ENCODE data around the gene FBXO9. TPM values are rescaled to one million over a fixed set of nuclear protein-coding genes. Genes with fewer than 3 reads are reported as not detected.

FBXO9 gene
- total and polyA plus RNA-seq, 2 of the 8 experiments (the other 6 are each of a cell fraction or from before 2014, with no cell fraction given) = 41.3 to 50.9 TPM

DNA sequence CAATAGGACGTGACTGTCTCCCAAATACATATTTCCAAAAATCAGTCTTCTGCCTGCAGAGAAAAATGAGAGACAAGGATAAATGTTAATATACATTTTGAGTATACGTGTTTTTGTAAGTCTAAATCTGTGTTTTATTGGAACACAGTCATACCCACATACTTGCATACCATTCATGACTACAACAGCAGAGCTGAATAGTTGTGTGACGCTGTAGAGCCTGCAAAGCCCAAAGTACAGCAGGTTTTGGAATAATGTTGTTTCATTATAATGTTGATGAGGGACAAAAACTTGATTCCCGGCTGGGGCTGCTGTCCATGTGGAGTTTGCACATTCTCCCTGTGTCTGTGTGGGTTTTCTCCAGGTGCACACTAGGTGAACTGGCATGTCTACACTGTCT lies 23.8 kb upstream of the FBXO9 start:
- Histone ChIP-seq H3K23ac (ENCODE audit: insufficient read length) (no peak overlapping the region), H3K14ac (ENCODE audit: insufficient read length) (no peak overlapping the region), H3K23me2 (ENCODE audit: low read depth, low read length) (no peaks in the 10 kb centered on the region), H3K36me3 (ENCODE audit: control insufficient read depth in 2 of 4, insufficient read depth in 4 of 4, low read length in 3 of 4) (peaks cover 0 to 15% (median 5%) of the 10 kb centered on the region in 4 experiments; a peak in 5 of 8 replicates), H2BK15ac (ENCODE audit: low read length) (no peak overlapping the region), H2BK5ac (ENCODE audit: low read depth, low read length) (no peak overlapping the region), H2BK20ac (ENCODE audit: low read length) (no peak overlapping the region), H3K9ac (replicated peaks in 1 of 4; ENCODE audit: extremely low read depth in 1 of 4, low read depth in 3 of 4, low read length in 3 of 4) (no peak overlapping the region), H3K27ac (ENCODE audit: low read depth, low read length) (no peak overlapping the region), H4K8ac (ENCODE audit: extremely low read depth, insufficient read depth, low read length) (no peak overlapping the region), H3K56ac (replicated peaks; ENCODE audit: insufficient read length, low read depth, low read length) (no peak overlapping the region), H3K79me2 (ENCODE audit: control insufficient read depth in 1 of 2, insufficient read depth in 2 of 2, low read length in 2 of 2) (no peaks in the 10 kb centered on the region), H3K4me1 (replicated peaks in 1 of 4; ENCODE audit: control insufficient read depth in 3 of 4, insufficient read depth in 4 of 4, low read length in 3 of 4) (peaks cover 0 to 9% (median 5%) of the 10 kb centered on the region in 4 experiments; a peak in 4 of 7 replicates), H3K4ac (replicated peaks; ENCODE audit: insufficient read length, low read depth, low read length) (no peak overlapping the region), H3K27me3 (replicated peaks in 1 of 4; ENCODE audit: control insufficient read depth in 3 of 4, extremely low read depth in 1 of 4, insufficient read depth in 3 of 4, low read length in 3 of 4) (no peaks in the 10 kb centered on the region), H3K9me3 (ENCODE audit: insufficient read depth in 2 of 2, low read depth in 1 of 2, low read length in 1 of 2) (no peaks in the 10 kb centered on the region), H4K5ac (ENCODE audit: insufficient read length, low read depth, low read length) (no peak overlapping the region), H2BK12ac (ENCODE audit: low read depth, low read length) (no peak overlapping the region), H2BK120ac (replicated peaks; ENCODE audit: low read depth, low read length) (no peak overlapping the region), H2AFZ (ENCODE audit: low read length) (no peak overlapping the region), H3K79me1 (ENCODE audit: low read depth, low read length) (no peaks in the 10 kb centered on the region), H3K4me3 (ENCODE audit: extremely low read depth in 1 of 4, insufficient read depth in 2 of 4, low read depth in 3 of 4, low read length in 4 of 4) (no peak overlapping the region), H3K4me2 (ENCODE audit: insufficient read depth in 1 of 2, low read depth in 2 of 2, low read length in 2 of 2) (no peak overlapping the region), H4K20me1 (replicated peaks in 1 of 2; ENCODE audit: control insufficient read depth in 1 of 2, insufficient read depth in 2 of 2, low read length in 2 of 2) (no peaks in the 10 kb centered on the region), H2AK5ac (ENCODE audit: low read depth, low read length) (no peak overlapping the region), H3K18ac (ENCODE audit: extremely low read depth, low read length) (no peak overlapping the region), H4K91ac (replicated peaks; ENCODE audit: insufficient read length, low read length) (no peak overlapping the region)
- CTCF ChIA-PET (ENCODE audit: partially characterized antibody) = interaction anchor here (1.6 kb wide), 1 partner anchor 12 kb away, joined by 7 read pairs; no protein-coding TSS in a partner anchor
- no peak for DNase-seq (ENCODE audit: low read depth in 1 of 2, low spot score in 2 of 2)
- WGBS, 2 experiments (ENCODE audit: extremely low coverage in 1 of 2, insufficient coverage in 1 of 2, insufficient read length in 1 of 2, insufficient replicate concordance in 2 of 2, low coverage in 1 of 2, low lambda C conversion rate in 2 of 2, missing lambda C conversion rate in 1 of 2) = 87% methylated on average over 4 of the region's 4 CpGs; no CpG with 5 or more reads in 1 of the 2 experiments
- POLR2A ChIA-PET (ENCODE audit: partially characterized antibody) = no interaction called here
- no peak for FAIRE-seq
- TF ChIP-seq KDM1A (IDR thresholded peaks at IDR 0.05; ENCODE audit: borderline replicate concordance, low read length) (no peak), BCL11A (IDR thresholded peaks at IDR 0.05; ENCODE audit: low read depth in 2 of 2, low read length in 2 of 2) (no peak), RBBP5 (IDR thresholded peaks at IDR 0.05; ENCODE audit: borderline replicate concordance, low read depth, low read length) (no peak), EGR1 (IDR thresholded peaks at IDR 0.05; ENCODE audit: borderline replicate concordance, low read depth, low read length) (no peak), KDM5A (IDR thresholded peaks at IDR 0.05; ENCODE audit: low read length) (no peak), POLR2A (IDR thresholded peaks at IDR 0.05; ENCODE audit: control extremely low read depth in 1 of 2, low read depth in 2 of 2, low read length in 2 of 2) (no peak), TCF12 (IDR thresholded peaks at IDR 0.05; ENCODE audit: low read depth, low read length) (no peak), SAP30 (IDR thresholded peaks at IDR 0.05; ENCODE audit: insufficient read depth, insufficient replicate concordance, low read length) (no peak), SIX5 (IDR thresholded peaks at IDR 0.05; ENCODE audit: low read depth, low read length) (no peak), GTF2F1 (IDR thresholded peaks at IDR 0.05; ENCODE audit: borderline replicate concordance, low read depth, low read length) (no peak), EZH2 (IDR thresholded peaks at IDR 0.05; ENCODE audit: low read depth, low read length, severe bottlenecking) (no peak)
- TF ChIP-seq, protein P1, sequence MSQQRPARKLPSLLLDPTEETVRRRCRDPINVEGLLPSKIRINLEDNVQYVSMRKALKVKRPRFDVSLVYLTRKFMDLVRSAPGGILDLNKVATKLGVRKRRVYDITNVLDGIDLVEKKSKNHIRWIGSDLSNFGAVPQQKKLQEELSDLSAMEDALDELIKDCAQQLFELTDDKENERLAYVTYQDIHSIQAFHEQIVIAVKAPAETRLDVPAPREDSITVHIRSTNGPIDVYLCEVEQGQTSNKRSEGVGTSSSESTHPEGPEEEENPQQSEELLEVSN (IDR thresholded peaks at IDR 0.05) = no peak
